Measurements from ENCODE around the gene SUPT20H.
A peak's percentile ranks its signal among the peaks of the same experiment; 100 is the strongest.
"Not testable (repeated sequence)": the region's sequence is repeated elsewhere in the genome, so short reads cannot be mapped to it uniquely, and the experiment has no call there.

The SUPT20H gene

GRCh38 chr13:37069597-37070103 is 10.2 kb upstream of the SUPT20H start:
- DNase-seq: no peak

GRCh38 chr13:37068962-37069361 is 9.5 kb upstream of the SUPT20H start:
- DNase-seq: no peak

- DNase-seq: no peak
These were observed 8.4 kb upstream of the SUPT20H start for GRCh38 chr13:37067874-37068273.

GRCh38 chr13:37065890-37066526 is 6.5 kb upstream of the SUPT20H start:
- DNase-seq: no peak

GRCh38 chr13:37059848-37060192 is 332 bp upstream of the SUPT20H start:
- DNase-seq: no peak

- DNase-seq: not testable (repeated sequence)
These were observed 3.3 kb downstream of the SUPT20H start for GRCh38 chr13:37056228-37056627.

DNA sequence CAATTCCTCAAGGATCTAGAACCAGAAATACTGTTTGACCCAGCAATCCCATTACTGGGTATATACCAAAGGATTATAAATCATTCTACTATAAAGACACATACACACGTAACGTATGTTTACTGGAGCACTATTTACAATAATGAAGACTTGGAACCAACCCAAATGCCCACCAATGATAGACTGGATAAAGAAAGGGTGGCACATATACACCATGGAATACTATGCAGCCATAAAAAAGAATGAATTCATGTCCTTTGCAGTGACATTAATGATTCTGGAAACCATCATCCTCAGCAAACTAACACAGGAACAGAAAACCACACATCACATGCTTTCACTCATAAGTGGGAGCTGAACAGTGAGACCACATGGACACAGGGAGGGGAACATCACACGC is 6.4 kb downstream of the SUPT20H start:
- DNase-seq: not testable (repeated sequence)

- no peak for DNase-seq
These were observed 9.7 kb downstream of the SUPT20H start for GRCh38 chr13:37049810-37050209.

- no peak for DNase-seq
These were observed 11.6 kb downstream of the SUPT20H start for GRCh38 chr13:37047846-37048245.

DNA sequence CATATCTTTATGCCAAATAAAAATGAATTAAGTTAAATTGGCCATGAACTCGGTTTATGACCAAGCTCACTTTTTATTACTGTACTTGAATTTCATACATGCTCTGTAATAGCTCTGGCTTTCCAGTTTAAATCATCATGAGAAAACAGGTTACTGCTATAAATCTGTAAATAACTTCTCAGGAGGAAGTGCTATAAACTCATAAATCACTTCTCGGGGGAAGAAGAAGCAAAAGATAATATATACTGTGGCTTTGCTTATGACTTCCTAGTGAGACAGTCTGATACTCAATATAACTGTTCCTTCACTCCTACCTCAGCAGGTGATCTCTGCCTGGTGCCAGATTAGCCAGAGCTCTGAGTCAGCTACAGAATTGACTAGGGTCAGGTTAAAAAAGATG is 12.5 kb downstream of the SUPT20H start:
- no peak for DNase-seq

- DNase-seq: no peak
These were observed 13.4 kb downstream of the SUPT20H start for GRCh38 chr13:37046062-37046461.

DNA sequence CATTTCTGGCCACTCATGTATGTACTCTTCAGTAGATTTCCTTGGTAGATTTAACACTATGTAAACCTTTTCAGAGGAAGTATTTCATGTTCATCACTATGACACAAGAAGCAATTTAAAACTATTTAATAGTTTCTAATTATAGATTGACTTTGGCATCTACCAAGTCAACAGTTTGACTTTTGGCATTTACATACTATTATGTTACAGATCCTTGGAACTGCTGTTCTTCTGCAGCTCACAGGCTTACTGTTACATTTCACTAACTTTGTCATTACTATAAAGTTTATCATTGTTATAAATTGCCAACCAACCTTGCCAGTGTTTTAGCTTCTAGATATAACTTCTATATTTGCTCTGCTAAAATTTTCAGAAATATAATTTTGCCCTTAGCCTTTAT is 18.7 kb downstream of the SUPT20H start:
- no peak for DNase-seq

DNA sequence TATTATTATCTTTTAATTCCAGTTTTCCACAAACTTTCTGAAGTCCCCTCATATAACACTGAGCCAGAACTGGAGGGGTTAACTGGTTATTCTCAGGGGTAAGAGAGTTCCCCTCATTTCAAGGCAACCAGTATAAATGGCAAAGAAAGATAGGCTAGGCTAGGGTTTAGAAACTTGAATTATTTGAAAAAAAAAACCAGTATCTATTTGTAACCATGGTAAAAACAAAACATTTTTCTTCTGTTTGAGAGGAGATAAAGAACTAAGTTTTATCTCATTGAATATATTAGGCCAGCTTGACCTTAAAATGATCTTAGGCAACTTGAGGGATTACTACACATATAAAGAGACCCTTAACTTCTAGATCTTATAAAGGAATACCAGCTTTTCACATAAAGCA is 19.6 kb downstream of the SUPT20H start:
- DNase-seq: no peak

- no peak for DNase-seq
These were observed 22.2 kb downstream of the SUPT20H start for GRCh38 chr13:37037241-37037640.

DNA sequence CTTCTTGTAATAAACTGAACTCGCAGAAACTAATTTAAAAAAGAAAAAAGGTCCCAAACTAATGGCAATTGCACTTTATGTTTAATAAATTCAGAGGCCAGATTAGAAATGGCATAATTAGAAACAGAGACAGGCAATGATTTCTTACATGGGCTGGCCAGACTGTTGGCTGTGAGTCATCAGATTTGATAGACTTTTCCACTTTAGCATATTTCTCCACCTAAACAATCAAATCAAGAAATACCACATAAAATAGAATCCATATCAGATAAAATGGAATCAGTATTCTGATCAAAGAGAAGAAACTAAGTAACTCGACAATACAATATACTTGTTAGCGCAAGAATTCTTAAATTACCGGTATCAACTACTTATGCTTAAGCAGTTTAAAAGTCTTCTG is 29.9 kb downstream of the SUPT20H start:
- DNase-seq: no peak

GRCh38 chr13:37027639-37028038 is 31.8 kb downstream of the SUPT20H start:
- no peak for DNase-seq

DNA sequence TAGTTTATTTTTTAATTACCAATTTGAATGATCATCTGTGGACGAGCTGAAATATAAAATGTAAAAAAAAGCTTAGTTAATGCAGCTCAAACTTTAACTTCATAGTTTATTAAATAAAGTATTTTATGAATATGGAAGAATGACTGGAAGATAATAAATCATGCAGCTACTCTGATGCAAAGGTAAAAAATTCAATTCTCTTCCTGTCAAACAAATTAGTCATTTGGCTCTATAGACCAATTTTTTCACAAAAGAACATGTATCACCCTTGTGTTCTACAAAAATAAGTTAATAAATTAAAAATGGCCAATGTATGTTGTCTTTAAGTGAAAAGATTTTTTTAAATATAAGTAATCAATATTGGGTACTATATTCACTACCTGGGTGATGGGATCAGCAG is 32.7 kb downstream of the SUPT20H start:
- no peak for DNase-seq

- DNase-seq: no peak
These were observed 35.6 kb downstream of the SUPT20H start for GRCh38 chr13:37023871-37024270.

- no peak for DNase-seq
These were observed 44.9 kb downstream of the SUPT20H start for GRCh38 chr13:37014609-37015008.

GRCh38 chr13:37011788-37012187 is 47.7 kb downstream of the SUPT20H start:
- no peak for DNase-seq

- DNase-seq: no peak
These were observed 48.5 kb downstream of the SUPT20H start for GRCh38 chr13:37011002-37011401.

DNA sequence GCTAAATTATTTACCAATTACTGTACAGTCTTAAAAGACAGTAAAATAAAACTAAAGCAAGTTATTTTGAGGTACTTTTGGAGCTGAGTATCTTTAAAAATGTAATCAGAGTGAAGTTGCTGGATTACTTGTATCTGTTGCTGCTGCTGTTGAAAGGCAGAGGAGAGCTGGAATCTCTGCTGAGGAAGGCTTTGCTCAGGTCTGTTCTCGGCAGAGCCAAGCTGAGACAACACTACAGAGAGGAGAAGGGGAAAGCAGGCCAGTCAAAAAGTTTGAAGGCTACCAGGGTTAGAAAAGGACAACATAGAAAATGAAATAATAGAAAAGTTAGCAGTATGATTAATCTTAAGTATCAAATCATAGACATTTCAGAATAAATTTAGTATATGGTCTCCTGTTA is 49.1 kb downstream of the SUPT20H start:
- no peak for DNase-seq

DNA sequence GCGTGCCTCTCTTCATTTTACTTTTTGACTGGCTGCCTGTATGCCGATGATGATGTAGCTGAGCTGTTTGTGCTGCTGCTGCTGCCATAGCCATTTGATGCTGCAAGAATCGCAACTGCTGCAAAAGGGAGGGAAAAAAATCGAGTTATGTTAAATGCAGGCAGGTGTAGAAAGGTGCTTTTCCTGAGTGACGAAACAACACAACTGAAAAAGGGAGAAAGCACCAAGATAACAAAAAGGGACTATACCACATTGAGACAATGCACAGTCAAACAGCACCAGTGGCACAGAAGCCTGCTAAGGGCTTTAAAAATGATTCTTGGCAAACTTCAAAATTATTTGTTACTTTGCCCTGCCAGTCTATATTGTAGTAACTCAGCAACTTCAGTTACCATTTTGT is 49.8 kb downstream of the SUPT20H start:
- DNase-seq: no peak

DNA sequence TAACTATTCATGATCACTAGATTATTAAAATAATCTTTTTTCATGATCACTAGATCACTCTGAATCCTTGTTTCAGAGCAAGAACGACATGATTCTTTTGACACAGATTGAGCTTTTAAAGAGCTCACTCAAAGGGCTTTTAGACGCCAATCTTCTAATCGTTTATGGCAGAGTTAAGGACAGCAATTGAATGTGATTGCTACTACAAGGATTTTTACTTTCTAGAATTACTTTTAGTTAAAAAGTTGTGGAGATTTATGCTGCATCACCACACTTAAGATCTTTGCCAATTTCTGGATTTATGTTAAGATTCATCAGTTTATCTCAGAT is 57.6 kb downstream of the SUPT20H start:
- DNase-seq: no peak

- peak; percentile 92 for DNase-seq
These were observed 60.3 kb downstream of the SUPT20H start, which contains the start of gene ALG5 for GRCh38 chr13:36999054-36999714. Gene ALG5 (minus strand): TSS chr13:36999340. CDS start chr13:36999300, 40 bp downstream.

Data from activated effector memory CD4-positive, alpha-beta T cell treated with Interleukin-2 at 50 U/mL for 16 hours (primary cell).